ENCODE results near the gene SDK2.

DNA sequence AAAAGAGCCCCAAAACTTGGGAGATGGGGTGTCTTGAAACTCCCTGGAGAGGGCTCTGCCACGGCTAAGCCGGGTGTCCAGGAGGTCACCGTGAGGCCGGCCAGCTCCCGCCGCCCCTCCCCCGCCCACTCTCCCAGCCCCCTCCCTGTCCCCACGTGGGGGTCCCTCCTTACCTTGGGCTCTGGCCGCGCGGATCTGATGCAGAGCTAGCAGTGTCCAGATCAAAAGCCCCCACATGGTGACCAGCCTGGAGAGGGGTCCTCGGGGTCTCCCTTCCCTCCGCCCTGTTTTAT is 447 bp downstream of the SDK2 start:
- TF ChIP-seq, protein P1, sequence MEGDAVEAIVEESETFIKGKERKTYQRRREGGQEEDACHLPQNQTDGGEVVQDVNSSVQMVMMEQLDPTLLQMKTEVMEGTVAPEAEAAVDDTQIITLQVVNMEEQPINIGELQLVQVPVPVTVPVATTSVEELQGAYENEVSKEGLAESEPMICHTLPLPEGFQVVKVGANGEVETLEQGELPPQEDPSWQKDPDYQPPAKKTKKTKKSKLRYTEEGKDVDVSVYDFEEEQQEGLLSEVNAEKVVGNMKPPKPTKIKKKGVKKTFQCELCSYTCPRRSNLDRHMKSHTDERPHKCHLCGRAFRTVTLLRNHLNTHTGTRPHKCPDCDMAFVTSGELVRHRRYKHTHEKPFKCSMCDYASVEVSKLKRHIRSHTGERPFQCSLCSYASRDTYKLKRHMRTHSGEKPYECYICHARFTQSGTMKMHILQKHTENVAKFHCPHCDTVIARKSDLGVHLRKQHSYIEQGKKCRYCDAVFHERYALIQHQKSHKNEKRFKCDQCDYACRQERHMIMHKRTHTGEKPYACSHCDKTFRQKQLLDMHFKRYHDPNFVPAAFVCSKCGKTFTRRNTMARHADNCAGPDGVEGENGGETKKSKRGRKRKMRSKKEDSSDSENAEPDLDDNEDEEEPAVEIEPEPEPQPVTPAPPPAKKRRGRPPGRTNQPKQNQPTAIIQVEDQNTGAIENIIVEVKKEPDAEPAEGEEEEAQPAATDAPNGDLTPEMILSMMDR (IDR thresholded peaks at IDR 0.05; ENCODE audit: insufficient read depth, low read depth, low read length): no peak
- TF ChIP-seq EZH2 (IDR thresholded peaks at IDR 0.05; ENCODE audit: insufficient read depth, low read length): no peak
